Measurements from ENCODE around the gene DRC7. TPM values are rescaled to one million over a fixed set of nuclear protein-coding genes. Genes with fewer than 3 reads are reported as not detected.

Gene DRC7
- polyA plus RNA-seq, 1 of the 3 experiments (the other 2 are of a cell fraction) = 0.58 TPM

DNA sequence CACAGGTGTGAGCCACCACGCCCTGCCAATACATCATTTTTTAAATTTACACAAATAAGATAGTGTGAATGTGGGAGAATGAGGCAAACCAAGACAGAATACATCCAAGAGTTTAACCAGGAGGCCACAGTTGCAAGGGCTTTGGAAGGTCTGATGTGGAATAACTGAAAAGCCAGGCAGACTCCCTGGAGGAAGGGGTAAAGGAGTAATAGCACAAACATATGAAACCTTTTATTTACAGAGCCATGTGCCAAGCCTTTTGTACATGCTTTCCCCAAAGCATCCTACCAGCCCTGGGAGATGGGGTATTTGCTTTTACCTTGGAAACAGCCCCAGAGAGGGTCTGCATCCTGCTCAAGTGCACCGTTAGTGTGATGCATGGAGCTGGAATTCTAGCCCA lies 21.8 kb upstream of the DRC7 start:
- POLR2A ChIA-PET = no interaction called here
- TF ChIP-seq PBX3 (IDR thresholded peaks at IDR 0.05) (no peak), YY1 (IDR thresholded peaks at IDR 0.05; ENCODE audit: low read depth) (no peak), GATA2 (CRISPR knock-in tag; IDR thresholded peaks at IDR 0.05) (no peak), TAF1 (IDR thresholded peaks at IDR 0.05; ENCODE audit: borderline replicate concordance, low read depth, low read length) (no peak), EP300 (IDR thresholded peaks at IDR 0.05; ENCODE audit: borderline replicate concordance in 1 of 2, low read depth in 1 of 2, low read length in 1 of 2) (no peak), RFX5 (IDR thresholded peaks at IDR 0.05; ENCODE audit: low read length) (no peak), TCF12 (IDR thresholded peaks at IDR 0.05) (no peak), MXI1 (IDR thresholded peaks at IDR 0.05; ENCODE audit: low read depth, low read length) (no peak), ZBTB33 (IDR thresholded peaks at IDR 0.05; ENCODE audit: borderline replicate concordance, low read depth) (no peak), USF1 (IDR thresholded peaks at IDR 0.05; ENCODE audit: borderline replicate concordance, low read depth) (no peak), FOSL2 (IDR thresholded peaks at IDR 0.05; ENCODE audit: borderline replicate concordance, low read depth) (no peak), MAX (IDR thresholded peaks at IDR 0.05; ENCODE audit: low read depth) (no peak), FOXJ3 (CRISPR knock-in tag; IDR thresholded peaks at IDR 0.05) (no peak), FOXM1 (IDR thresholded peaks at IDR 0.05; ENCODE audit: low read depth) (no peak), NRF1 (IDR thresholded peaks at IDR 0.05; ENCODE audit: low read depth, low read length) (no peak), EZH2phosphoT487 (IDR thresholded peaks at IDR 0.05; ENCODE audit: borderline replicate concordance, low read depth) (no peak), RAD21 (IDR thresholded peaks at IDR 0.05; ENCODE audit: low read length) (no peak)
- TF ChIP-seq, protein P1, sequence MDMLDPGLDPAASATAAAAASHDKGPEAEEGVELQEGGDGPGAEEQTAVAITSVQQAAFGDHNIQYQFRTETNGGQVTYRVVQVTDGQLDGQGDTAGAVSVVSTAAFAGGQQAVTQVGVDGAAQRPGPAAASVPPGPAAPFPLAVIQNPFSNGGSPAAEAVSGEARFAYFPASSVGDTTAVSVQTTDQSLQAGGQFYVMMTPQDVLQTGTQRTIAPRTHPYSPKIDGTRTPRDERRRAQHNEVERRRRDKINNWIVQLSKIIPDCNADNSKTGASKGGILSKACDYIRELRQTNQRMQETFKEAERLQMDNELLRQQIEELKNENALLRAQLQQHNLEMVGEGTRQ (IDR thresholded peaks at IDR 0.05; ENCODE audit: borderline replicate concordance, low read depth, low read length) = no peak
- no peak overlapping the region for H2AFZ ChIP-seq (ENCODE audit: low read depth)
- H3F3A ChIP-seq (replicated peaks; ENCODE audit: insufficient read depth) = no peaks in the 10 kb centered on the region
- CTCF ChIA-PET = interaction anchor here (2.1 kb wide), 1 partner anchor 24 kb away, joined by 7 read pairs; no protein-coding TSS in a partner anchor
- H3K4me3 ChIP-seq (ENCODE audit: low read depth in 2 of 2, low read length in 1 of 2) = no peak overlapping the region
- H3K79me2 ChIP-seq (ENCODE audit: insufficient read depth) = no peaks in the 10 kb centered on the region
- DNase-seq = no peak
- no peaks in the 10 kb centered on the region for H3K9me3 ChIP-seq
- H3K9me2 ChIP-seq = no peaks in the 10 kb centered on the region
- 64% methylated on average over 2 of the region's 2 CpGs for WGBS (ENCODE audit: low lambda C conversion rate)
- H3K9ac ChIP-seq = no peak overlapping the region
- no peaks in the 10 kb centered on the region for H3K36me3 ChIP-seq (replicated peaks in 1 of 2; ENCODE audit: control insufficient read depth in 1 of 2, insufficient read depth in 2 of 2, low read length in 1 of 2)
- no peak overlapping the region for H3K27ac ChIP-seq (ENCODE audit: low read depth in 2 of 2, low read length in 1 of 2)
- peaks cover 0 to 6% of the 10 kb centered on the region in 2 experiments; a peak in 1 of 4 replicates for H3K4me1 ChIP-seq (ENCODE audit: control insufficient read depth in 1 of 2, insufficient read depth in 2 of 2, low read depth in 1 of 2, low read length in 1 of 2)
- H3K4me2 ChIP-seq = no peak overlapping the region
- H4K20me1 ChIP-seq (ENCODE audit: insufficient read depth) = no peaks in the 10 kb centered on the region
- H3K27me3 ChIP-seq (ENCODE audit: insufficient read depth) = peaks cover 7% of the 10 kb centered on the region; the same call in 1 of the 2 replicates
